Muscle of back (tissue), 13 donors: ENCODE results near the gene STK38. TPM values are rescaled to one million over a fixed set of nuclear protein-coding genes. Genes with fewer than 3 reads are reported as not detected.
A peak's percentile ranks its signal among the peaks of the same experiment; 100 is the strongest.
"Not testable (repeated sequence)": the region's sequence is repeated elsewhere in the genome, so short reads cannot be mapped to it uniquely, and the experiment has no call there.

Experiments
- DNase-seq, 3 donors: peaks; one replicate each; pipeline versions ENCODE4 v3.0.0 to v3.0.0-alpha.2; 2013
- long read RNA-seq, 9 donors: transcript quantifications; one replicate each; lab custom pipeline, GENCODE V29; 2026
- polyA plus RNA-seq, 10 donors: library from polyadenylated mRNA; unstranded; fragments of 120-200 nt; gene quantifications; one replicate each; pipeline ENCODE4 v1.2.1, GENCODE V29; 2013; ENCODE audit not compliant: insufficient read length in 10 of 10

Gene STK38
- polyA plus RNA-seq: 10 to 100 TPM; 23.7 to 33.7 (median 28.8) TPM
- long read RNA-seq, donor 1, partial matches to known transcripts: 0 of 1 reads
- long read RNA-seq, donor 1, other reads (novel, unspliced or antisense): 0 of 1 reads
- long read RNA-seq, donor 2, partial matches to known transcripts: 0 of 2 reads
- long read RNA-seq, donor 2, other reads (novel, unspliced or antisense): 0 of 2 reads
- long read RNA-seq, donor 3: 0 reads
- long read RNA-seq, donor 4: 0 reads
- long read RNA-seq, donor 5, partial matches to known transcripts: 6 of 9 reads
- long read RNA-seq, donor 5, other reads (novel, unspliced or antisense): 0 of 9 reads
- long read RNA-seq, donor 6, partial matches to known transcripts: 0 of 3 reads
- long read RNA-seq, donor 6, other reads (novel, unspliced or antisense): 0 of 3 reads
- long read RNA-seq, donor 7: 0 reads
- long read RNA-seq, donor 8, partial matches to known transcripts: 8 of 8 reads
- long read RNA-seq, donor 8, other reads (novel, unspliced or antisense): 0 of 8 reads
- long read RNA-seq, donor 9: 0 reads

GRCh38 chr6:36546920-36547645 is at the start of gene STK38:
TSS of gene STK38 (minus strand) at chr6:36547479. CDS start at chr6:36540202, 7,277 bp downstream.
- peak; percentile 87 to 96 (median 93) for DNase-seq

- DNase-seq: no peak
These were observed 49.1 kb upstream of the STK38 start for GRCh38 chr6:36596356-36596755.

- DNase-seq: peak; percentile 62 to 85 (median 71)
These were observed 47.8 kb upstream of the STK38 start for GRCh38 chr6:36594816-36595643.

GRCh38 chr6:36594029-36594815 is 46.9 kb upstream of the STK38 start, which contains the start of gene SRSF3:
TSS of gene SRSF3 (plus strand) at chr6:36594362. CDS start at chr6:36596763, 2,401 bp downstream.
- peak; percentile 98 to 99 (median 98) for DNase-seq

- peak in 1 of 3 donors; percentile 51 for DNase-seq
These were observed 46.3 kb upstream of the STK38 start for GRCh38 chr6:36593569-36594028.

- no peak for DNase-seq
These were observed 45.0 kb upstream of the STK38 start for GRCh38 chr6:36592221-36592655.

- DNase-seq: peak in 1 of 3 donors; percentile 47
These were observed 43.0 kb upstream of the STK38 start for GRCh38 chr6:36590237-36590636.

GRCh38 chr6:36589025-36589400 is 41.7 kb upstream of the STK38 start:
- not testable (repeated sequence) for DNase-seq

GRCh38 chr6:36586606-36587005 is 39.3 kb upstream of the STK38 start:
- DNase-seq: no peak

- DNase-seq: no peak
These were observed 34.4 kb upstream of the STK38 start for GRCh38 chr6:36581716-36582115.

GRCh38 chr6:36580184-36580526 is 32.9 kb upstream of the STK38 start:
- DNase-seq: no peak

GRCh38 chr6:36578431-36578830 is 31.2 kb upstream of the STK38 start:
- no peak for DNase-seq

GRCh38 chr6:36578030-36578429 is 30.8 kb upstream of the STK38 start:
- no peak for DNase-seq

- DNase-seq: peak in 2 of 3 donors; percentile 22 to 74
These were observed 30.0 kb upstream of the STK38 start for GRCh38 chr6:36577301-36577700.

GRCh38 chr6:36576578-36576977 is 29.3 kb upstream of the STK38 start:
- no peak for DNase-seq

GRCh38 chr6:36574679-36575078 is 27.4 kb upstream of the STK38 start:
- no peak for DNase-seq

GRCh38 chr6:36572353-36573311 is 25.4 kb upstream of the STK38 start:
- not testable (repeated sequence) for DNase-seq

GRCh38 chr6:36571122-36572043 is 24.1 kb upstream of the STK38 start:
- no peak for DNase-seq
